Mesenchymal stem cell (in vitro differentiated cells and primary cell): Measurements from ENCODE around the gene FBXL19.

ENCODE experiments used
- DNase-seq: peaks from one replicate; pipeline ENCODE4 v3.0.0-alpha.2; 2013
- H2AFZ ChIP-seq: one replicate; pipeline ENCODE4 v1.6.1; 2013; ENCODE audit warnings: low read depth, mild to moderate bottlenecking, control low read depth, inconsistent platforms, low read length, moderate library complexity
- H2AK5ac ChIP-seq: 2 replicates; pipeline ENCODE4 v1.6.1; 2013; ENCODE audit warnings: low read length, moderate library complexity, mild to moderate bottlenecking, inconsistent platforms; ENCODE audit not compliant: severe bottlenecking
- H2BK120ac ChIP-seq: one replicate; pipeline ENCODE4 v1.6.1; 2013; ENCODE audit warnings: low read depth, mild to moderate bottlenecking, inconsistent platforms, low read length, moderate library complexity
- H2BK12ac ChIP-seq, 2 experiments: one replicate each; pipeline ENCODE4 v1.6.1; 2013; ENCODE audit warnings: inconsistent platforms in 2 of 2, low read length in 2 of 2, mild to moderate bottlenecking in 2 of 2, moderate library complexity in 2 of 2, control low read depth in 1 of 2
- H2BK15ac ChIP-seq: one replicate; pipeline ENCODE4 v1.6.1; 2013; ENCODE audit warnings: mild to moderate bottlenecking, low read depth, inconsistent platforms; ENCODE audit not compliant: poor library complexity, severe bottlenecking
- H2BK5ac ChIP-seq: 2 replicates; pipeline ENCODE4 v1.6.1; 2013; ENCODE audit warnings: low read depth, mild to moderate bottlenecking, low read length, control low read depth, inconsistent platforms; ENCODE audit not compliant: poor library complexity, severe bottlenecking
- H3K14ac ChIP-seq, 2 experiments: one replicate each; pipeline ENCODE4 v1.6.1; 2013; ENCODE audit warnings: inconsistent platforms in 2 of 2, low read length in 2 of 2, control low read depth in 1 of 2, mild to moderate bottlenecking in 1 of 2, moderate library complexity in 1 of 2
- H3K18ac ChIP-seq, 2 experiments: one replicate each; pipeline ENCODE4 v1.6.1; 2013; ENCODE audit warnings: inconsistent platforms in 2 of 2, low read length in 2 of 2, control low read depth in 1 of 2, low read depth in 1 of 2, mild to moderate bottlenecking in 1 of 2
- H3K23ac ChIP-seq, 2 experiments: one replicate each; pipeline ENCODE4 v1.6.1; 2013; ENCODE audit warnings: inconsistent platforms in 2 of 2, low read length in 2 of 2, mild to moderate bottlenecking in 2 of 2, moderate library complexity in 2 of 2, control low read depth in 1 of 2
- H3K27ac ChIP-seq: 2 replicates; pipeline ENCODE4 v1.5.1; 2013; ENCODE audit warnings: mild to moderate bottlenecking, moderate library complexity, low read length, control low read depth, inconsistent platforms; ENCODE audit not compliant: poor library complexity, severe bottlenecking
- H3K27me3 ChIP-seq, 2 experiments: 2 replicates each; pipeline versions ENCODE4 v1.6.1 to v1.7.0; 2013; ENCODE audit warnings: low read length in 2 of 2, mild to moderate bottlenecking in 2 of 2, moderate library complexity in 2 of 2, control low read depth in 1 of 2, inconsistent platforms in 1 of 2; ENCODE audit not compliant: control insufficient read depth in 1 of 2, insufficient read depth in 1 of 2
- H3K36me3 ChIP-seq, 2 experiments: 2 replicates each; pipeline versions ENCODE4 v1.6.1 to v1.7.0; 2013; ENCODE audit warnings: low read length in 2 of 2, control low read depth in 1 of 2, inconsistent platforms in 1 of 2, low read depth in 1 of 2, mild to moderate bottlenecking in 1 of 2; ENCODE audit not compliant: insufficient read depth in 2 of 2, control insufficient read depth in 1 of 2
- H3K4ac ChIP-seq, 2 experiments: one replicate each; pipeline ENCODE4 v1.6.1; 2013; ENCODE audit warnings: inconsistent platforms in 2 of 2, low read length in 2 of 2, mild to moderate bottlenecking in 2 of 2, moderate library complexity in 2 of 2, control low read depth in 1 of 2, low read depth in 1 of 2
- H3K4me1 ChIP-seq: 2 replicates; pipeline ENCODE4 v1.6.1; 2013; ENCODE audit warnings: low read depth, low read length, control low read depth; ENCODE audit not compliant: control insufficient read depth, insufficient read depth
- H3K4me2 ChIP-seq: 2 replicates; pipeline ENCODE4 v1.6.1; 2013; ENCODE audit warnings: low read length, mild to moderate bottlenecking, inconsistent platforms; ENCODE audit not compliant: poor library complexity, severe bottlenecking
- H3K4me3 ChIP-seq, 2 experiments: 2 replicates each; pipeline versions ENCODE4 v1.5.1 to v1.7.0; 2013; ENCODE audit warnings: low read length in 2 of 2, mild to moderate bottlenecking in 2 of 2, control low read depth in 1 of 2, low read depth in 1 of 2; ENCODE audit not compliant: insufficient read depth in 1 of 2
- H3K79me1 ChIP-seq: replicated peaks from 2 replicates; pipeline ENCODE4 v1.6.1; 2013; ENCODE audit warnings: mild to moderate bottlenecking, control low read depth, low read length, inconsistent platforms; ENCODE audit not compliant: poor library complexity, severe bottlenecking
- H3K9ac ChIP-seq: 2 replicates; pipeline ENCODE4 v1.7.0; 2013; ENCODE audit warnings: mild to moderate bottlenecking, low read length, moderate library complexity
- H3K9me3 ChIP-seq: 2 replicates; pipeline ENCODE4 v1.7.0; 2013; ENCODE audit warnings: mild to moderate bottlenecking, low read length; ENCODE audit not compliant: control insufficient read depth
- H4K8ac ChIP-seq: one replicate; pipeline ENCODE4 v1.6.1; 2013; ENCODE audit warnings: inconsistent platforms, mild to moderate bottlenecking, low read length, moderate library complexity
- H4K91ac ChIP-seq: one replicate; pipeline ENCODE4 v1.6.1; 2013; ENCODE audit warnings: mild to moderate bottlenecking, low read length, inconsistent platforms
- WGBS: methylation state at CpG from one replicate; pipeline ENCODE4 v1.1.7; 2013; ENCODE audit warnings: mixed read lengths; 5-methylcytosine and 5-hydroxymethylcytosine counted together

FBXL19 gene

DNA sequence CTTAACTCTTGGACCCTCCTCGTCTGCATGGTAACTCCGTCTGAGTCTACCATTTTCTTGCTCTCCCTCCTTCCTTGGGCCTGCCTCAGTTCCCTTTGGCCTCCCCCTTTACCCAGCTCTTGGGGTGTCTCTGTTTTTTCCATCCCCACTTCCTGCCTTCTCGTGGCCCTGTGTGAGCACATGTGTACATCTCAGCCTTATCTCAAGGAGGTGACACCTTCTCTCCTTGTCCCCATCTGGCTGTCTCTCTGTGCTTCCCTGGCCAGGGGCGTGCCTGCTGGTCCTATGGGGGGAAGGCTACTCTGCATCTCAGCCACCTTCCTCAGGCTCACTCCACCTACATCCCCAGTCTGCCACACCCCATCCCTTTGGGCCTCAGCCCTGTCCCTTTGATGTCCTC lies 20.4 kb upstream of the FBXL19 start:
- Histone ChIP-seq H3K4me2 (no peak overlapping the region), H2BK5ac (no peak overlapping the region), H3K18ac (no peak overlapping the region), H3K23ac (no peak overlapping the region), H3K4ac (peak overlapping the region in 1 of 2 experiments; percentile 1), H4K91ac (peak overlapping the region; percentile 60), H4K8ac (peak overlapping the region; percentile 84), H3K79me1 (peaks cover 5% of the 10 kb centered on the region), H3K36me3 (peaks cover 3 to 7% of the 10 kb centered on the region in 2 experiments), H3K14ac (no peak overlapping the region), H2BK12ac (peak overlapping the region in 1 of 2 experiments; percentile 61), H3K4me1 (peaks cover 3% of the 10 kb centered on the region), H3K27ac (no peak overlapping the region), H3K4me3 (peak overlapping the region in 1 of 2 experiments; percentile 78), H2BK120ac (peak overlapping the region; percentile 2), H3K9me3 (no peaks in the 10 kb centered on the region), H2BK15ac (no peak overlapping the region), H2AK5ac (peak overlapping the region; percentile 53), H2AFZ (no peak overlapping the region), H3K27me3 (no peaks in the 10 kb centered on the region), H3K9ac (peak overlapping the region; percentile 88)
- no peak for DNase-seq
- WGBS: 90% methylated on average over 4 of the region's 4 CpGs

DNA sequence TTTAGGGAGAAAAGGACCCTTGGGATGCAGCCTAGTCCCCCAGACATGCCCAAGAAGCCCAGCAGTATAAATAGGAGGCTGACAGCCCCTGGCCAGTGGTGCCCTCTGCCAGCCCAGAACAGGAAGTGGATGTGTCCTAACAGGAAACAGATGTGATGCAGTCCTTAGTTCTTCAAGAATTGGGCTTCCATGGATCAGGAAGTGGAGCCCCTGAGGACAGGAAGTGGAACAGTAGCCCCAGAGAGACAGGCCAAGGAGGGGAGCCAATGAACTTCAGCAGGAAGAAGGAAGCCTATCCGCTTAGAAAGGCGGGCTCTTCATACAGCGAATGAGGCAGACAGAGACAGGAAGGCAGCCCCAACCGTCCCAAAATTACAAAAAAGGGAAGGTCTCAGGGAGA lies 19.8 kb upstream of the FBXL19 start:
- H3K4me3 ChIP-seq: no peak overlapping the region
- no peak overlapping the region for H2BK5ac ChIP-seq
- peaks cover 3 to 7% of the 10 kb centered on the region in 2 experiments for H3K36me3 ChIP-seq
- H3K14ac ChIP-seq: no peak overlapping the region
- H3K18ac ChIP-seq: peak overlapping the region in 1 of 2 experiments; percentile 27
- no peak overlapping the region for H2BK120ac ChIP-seq
- DNase-seq: no peak
- H2BK12ac ChIP-seq: no peak overlapping the region
- H3K4ac ChIP-seq: peak overlapping the region; percentile 32 to 40
- H3K27ac ChIP-seq: no peak overlapping the region
- no peak overlapping the region for H3K9ac ChIP-seq
- 89% methylated on average over 4 of the region's 4 CpGs for WGBS
- no peak overlapping the region for H3K23ac ChIP-seq
- no peaks in the 10 kb centered on the region for H3K27me3 ChIP-seq
- H2AK5ac ChIP-seq: no peak overlapping the region
- H3K79me1 ChIP-seq: peaks cover 5% of the 10 kb centered on the region
- H3K4me1 ChIP-seq: peaks cover 3% of the 10 kb centered on the region
- H4K91ac ChIP-seq: peak overlapping the region; percentile 28
- H2AFZ ChIP-seq: no peak overlapping the region
- peak overlapping the region; percentile 92 for H4K8ac ChIP-seq
- H3K4me2 ChIP-seq: no peak overlapping the region
- H3K9me3 ChIP-seq: no peaks in the 10 kb centered on the region
- peak overlapping the region; percentile 33 for H2BK15ac ChIP-seq

DNA sequence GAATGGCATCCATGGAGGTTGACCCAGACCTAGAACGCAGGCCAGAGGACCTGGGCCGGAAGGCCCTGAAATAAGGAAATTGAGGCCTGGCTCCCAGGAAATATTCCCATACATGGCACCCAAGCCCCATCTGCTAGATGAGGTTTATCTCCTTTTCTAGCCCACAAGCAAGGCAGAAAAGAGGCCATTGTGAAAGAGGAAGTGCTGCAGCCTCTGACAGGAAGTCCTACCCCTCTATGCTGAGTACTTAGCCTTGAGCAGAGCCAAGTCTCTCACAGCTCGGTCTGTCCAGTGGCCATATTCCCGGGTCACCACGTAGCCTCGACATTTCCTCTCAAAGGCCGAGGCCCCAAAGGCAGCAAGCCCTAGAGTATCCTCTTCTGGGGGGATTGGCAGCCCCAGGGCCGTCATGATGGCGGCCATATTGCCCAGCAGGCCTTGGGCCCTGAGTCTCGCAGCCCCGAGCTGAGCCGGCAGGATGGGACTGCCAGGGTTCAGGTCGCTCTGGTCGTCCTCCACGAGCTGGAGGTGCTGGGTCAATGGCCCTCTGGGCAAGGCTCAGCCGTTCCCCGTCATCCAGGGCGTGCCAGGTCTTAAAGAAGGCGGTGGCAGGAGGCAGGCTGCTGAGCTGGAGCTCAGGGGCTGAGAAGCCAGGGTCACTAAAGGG lies 19.1 kb upstream of the FBXL19 start:
- H3K4me3 ChIP-seq: no peak overlapping the region
- no peaks in the 10 kb centered on the region for H3K9me3 ChIP-seq
- no peak overlapping the region for H3K9ac ChIP-seq
- H3K36me3 ChIP-seq: peaks cover 3 to 6% of the 10 kb centered on the region in 2 experiments
- H3K4ac ChIP-seq: peak overlapping the region; percentile 32 to 40
- peak overlapping the region; percentile 15 to 28 for H2BK12ac ChIP-seq
- H2BK15ac ChIP-seq: no peak overlapping the region
- no peak overlapping the region for H3K4me2 ChIP-seq
- DNase-seq: no peak
- no peak overlapping the region for H2AFZ ChIP-seq
- peak overlapping the region; percentile 92 for H4K8ac ChIP-seq
- H2BK120ac ChIP-seq: no peak overlapping the region
- no peak overlapping the region for H3K14ac ChIP-seq
- WGBS: 96% methylated on average over 19 of the region's 19 CpGs
- no peak overlapping the region for H3K23ac ChIP-seq
- peaks cover 5% of the 10 kb centered on the region for H3K79me1 ChIP-seq
- H3K18ac ChIP-seq: peak overlapping the region in 1 of 2 experiments; percentile 27
- no peaks in the 10 kb centered on the region for H3K27me3 ChIP-seq
- H4K91ac ChIP-seq: peak overlapping the region; percentile 25
- H3K27ac ChIP-seq: no peak overlapping the region
- no peak overlapping the region for H2BK5ac ChIP-seq
- peaks cover 3% of the 10 kb centered on the region for H3K4me1 ChIP-seq
- no peak overlapping the region for H2AK5ac ChIP-seq

DNA sequence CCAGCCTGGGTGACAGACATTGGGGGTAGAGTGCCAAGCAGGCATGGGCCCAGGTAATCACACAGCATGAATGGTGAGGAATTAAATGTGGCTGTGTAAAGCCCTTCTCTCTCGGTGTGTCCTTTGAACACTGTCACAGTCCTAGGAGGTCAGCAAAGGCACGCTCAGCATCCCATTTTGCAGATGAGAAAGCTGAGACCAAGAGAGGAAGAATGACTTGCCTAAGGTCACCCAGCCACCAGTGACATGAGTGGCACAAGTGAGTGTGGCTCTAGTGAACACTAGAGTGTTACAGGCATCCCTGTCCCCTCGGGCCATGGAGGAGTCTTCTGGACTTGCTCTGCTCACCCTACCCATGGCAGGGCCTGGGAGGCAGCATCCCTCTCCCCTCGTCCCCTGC lies 16.3 kb upstream of the FBXL19 start:
- Histone ChIP-seq H3K23ac (no peak overlapping the region), H3K79me1 (no peaks in the 10 kb centered on the region), H3K27me3 (no peaks in the 10 kb centered on the region), H2BK15ac (no peak overlapping the region), H2BK120ac (no peak overlapping the region), H3K4ac (no peak overlapping the region), H3K9ac (no peak overlapping the region), H2AK5ac (no peak overlapping the region), H3K4me1 (peaks cover 3% of the 10 kb centered on the region), H2BK12ac (no peak overlapping the region), H3K36me3 (no peaks in the 10 kb centered on the region), H2BK5ac (no peak overlapping the region), H3K4me2 (no peak overlapping the region), H4K91ac (no peak overlapping the region), H3K14ac (no peak overlapping the region), H3K4me3 (no peak overlapping the region), H3K9me3 (no peaks in the 10 kb centered on the region), H3K27ac (no peak overlapping the region), H4K8ac (no peak overlapping the region), H2AFZ (no peak overlapping the region), H3K18ac (no peak overlapping the region)
- DNase-seq: no peak
- WGBS: 97% methylated on average over 3 of the region's 4 CpGs
